Measurements from ENCODE around the gene PRM3.

The PRM3 gene

GRCh38 chr16:11229432-11229831 lies 44.0 kb downstream of the PRM3 start:
- TF ChIP-seq, protein P1, sequence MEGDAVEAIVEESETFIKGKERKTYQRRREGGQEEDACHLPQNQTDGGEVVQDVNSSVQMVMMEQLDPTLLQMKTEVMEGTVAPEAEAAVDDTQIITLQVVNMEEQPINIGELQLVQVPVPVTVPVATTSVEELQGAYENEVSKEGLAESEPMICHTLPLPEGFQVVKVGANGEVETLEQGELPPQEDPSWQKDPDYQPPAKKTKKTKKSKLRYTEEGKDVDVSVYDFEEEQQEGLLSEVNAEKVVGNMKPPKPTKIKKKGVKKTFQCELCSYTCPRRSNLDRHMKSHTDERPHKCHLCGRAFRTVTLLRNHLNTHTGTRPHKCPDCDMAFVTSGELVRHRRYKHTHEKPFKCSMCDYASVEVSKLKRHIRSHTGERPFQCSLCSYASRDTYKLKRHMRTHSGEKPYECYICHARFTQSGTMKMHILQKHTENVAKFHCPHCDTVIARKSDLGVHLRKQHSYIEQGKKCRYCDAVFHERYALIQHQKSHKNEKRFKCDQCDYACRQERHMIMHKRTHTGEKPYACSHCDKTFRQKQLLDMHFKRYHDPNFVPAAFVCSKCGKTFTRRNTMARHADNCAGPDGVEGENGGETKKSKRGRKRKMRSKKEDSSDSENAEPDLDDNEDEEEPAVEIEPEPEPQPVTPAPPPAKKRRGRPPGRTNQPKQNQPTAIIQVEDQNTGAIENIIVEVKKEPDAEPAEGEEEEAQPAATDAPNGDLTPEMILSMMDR (IDR thresholded peaks at IDR 0.05; ENCODE audit: low read length), result no peak
- Histone ChIP-seq H3K9me2 (ENCODE audit: low read depth, low read length) (no peaks in the 10 kb centered on the region), H3F3A (ENCODE audit: insufficient read depth, low read length) (no peaks in the 10 kb centered on the region), H2AFZ (ENCODE audit: low read length) (no peak overlapping the region), H3K9me3 (ENCODE audit: low read length) (no peaks in the 10 kb centered on the region), H3K4me1 (ENCODE audit: insufficient read depth, low read length, severe bottlenecking) (peaks cover 29% of the 10 kb centered on the region), H4K20me1 (ENCODE audit: insufficient read depth, low read length) (no peaks in the 10 kb centered on the region), H3K79me2 (ENCODE audit: insufficient read depth, low read length) (no peaks in the 10 kb centered on the region), H3K27me3 (ENCODE audit: insufficient read depth, low read length) (no peaks in the 10 kb centered on the region; the same call in 1 of the 2 replicates), H3K36me3 (ENCODE audit: insufficient read depth, low read length) (no peaks in the 10 kb centered on the region), H3K9ac (ENCODE audit: low read length) (no peak overlapping the region), H3K27ac (ENCODE audit: low read depth, low read length, poor library complexity, severe bottlenecking) (no peak overlapping the region), H3K4me2 (ENCODE audit: low read length) (no peak overlapping the region), H3K4me3 (ENCODE audit: low read depth, low read length, poor library complexity, severe bottlenecking) (no peak overlapping the region)

DNA sequence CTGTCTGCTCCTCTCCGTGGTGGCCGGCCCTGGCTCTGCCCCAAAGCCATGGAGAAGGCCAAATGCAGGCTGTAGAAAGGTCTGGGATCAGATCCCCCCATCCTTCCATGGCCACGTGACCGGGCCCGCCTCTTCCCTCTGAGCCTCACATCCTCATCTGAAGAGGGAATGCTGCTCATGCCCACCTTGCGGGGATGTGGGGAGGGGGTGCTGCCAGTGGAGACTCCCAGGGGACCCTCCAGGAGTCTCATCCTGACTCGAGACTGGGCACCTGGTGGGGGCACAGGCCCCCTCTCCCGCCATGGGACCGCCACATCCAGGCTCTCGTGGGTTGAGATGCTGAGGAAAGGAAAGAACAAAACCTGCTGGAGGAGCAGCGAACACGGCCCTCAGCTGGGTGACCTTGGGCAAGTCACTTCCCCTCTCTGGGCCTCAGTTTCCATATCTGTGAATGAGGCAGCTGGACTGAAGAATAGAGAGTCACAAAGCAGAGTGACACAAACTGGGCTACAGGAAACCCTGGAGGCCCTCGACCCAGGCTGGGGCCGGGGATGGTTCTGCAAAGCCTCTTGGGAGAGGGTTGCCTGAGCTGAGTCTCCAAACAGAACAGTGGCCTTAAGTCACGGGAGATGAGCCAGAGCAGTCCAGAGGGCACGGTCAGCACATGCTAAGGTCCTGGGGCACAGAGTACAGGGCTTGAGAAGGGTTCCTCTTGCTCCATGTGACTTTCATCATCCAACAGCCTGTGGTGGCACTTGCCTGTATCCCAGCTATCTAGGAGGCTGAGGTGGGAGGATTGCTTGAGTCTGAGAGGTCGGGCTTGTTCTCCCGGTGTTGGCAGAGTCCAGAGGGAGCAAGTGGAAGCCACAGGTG lies 47.5 kb downstream of the PRM3 start:
- no peaks in the 10 kb centered on the region for H3K36me3 ChIP-seq (ENCODE audit: insufficient read depth, low read length)
- H3K9me2 ChIP-seq (ENCODE audit: low read depth, low read length), result no peaks in the 10 kb centered on the region
- H3K4me3 ChIP-seq (ENCODE audit: low read depth, low read length, poor library complexity, severe bottlenecking), result peak overlapping the region; percentile 29
- no peak overlapping the region for H3K27ac ChIP-seq (ENCODE audit: low read depth, low read length, poor library complexity, severe bottlenecking)
- H3K4me1 ChIP-seq (ENCODE audit: insufficient read depth, low read length, severe bottlenecking), result peaks cover 19% of the 10 kb centered on the region
- H3K4me2 ChIP-seq (ENCODE audit: low read length), result peak overlapping the region; percentile 50
- H2AFZ ChIP-seq (ENCODE audit: low read length), result no peak overlapping the region
- no peaks in the 10 kb centered on the region for H3K79me2 ChIP-seq (ENCODE audit: insufficient read depth, low read length)
- no peaks in the 10 kb centered on the region for H3K9me3 ChIP-seq (ENCODE audit: low read length)
- no peaks in the 10 kb centered on the region for H4K20me1 ChIP-seq (ENCODE audit: insufficient read depth, low read length)
- H3K27me3 ChIP-seq (ENCODE audit: insufficient read depth, low read length), result no peaks in the 10 kb centered on the region; the same call in 1 of the 2 replicates
- TF ChIP-seq, protein P1 (IDR thresholded peaks at IDR 0.05; ENCODE audit: low read length), result no peak
- no peak for TF ChIP-seq EZH2 (IDR thresholded peaks at IDR 0.05; ENCODE audit: borderline replicate concordance, low read length)
- H3K9ac ChIP-seq (ENCODE audit: low read length), result no peak overlapping the region
- no peaks in the 10 kb centered on the region for H3F3A ChIP-seq (ENCODE audit: insufficient read depth, low read length)

GRCh38 chr16:11224894-11225676 lies 48.3 kb downstream of the PRM3 start:
- H3K36me3 ChIP-seq (ENCODE audit: insufficient read depth, low read length), result no peaks in the 10 kb centered on the region
- no peaks in the 10 kb centered on the region; the same call in 1 of the 2 replicates for H3K27me3 ChIP-seq (ENCODE audit: insufficient read depth, low read length)
- peak overlapping the region; percentile 29 for H3K4me3 ChIP-seq (ENCODE audit: low read depth, low read length, poor library complexity, severe bottlenecking)
- H2AFZ ChIP-seq (ENCODE audit: low read length), result no peak overlapping the region
- H3K9me2 ChIP-seq (ENCODE audit: low read depth, low read length), result no peaks in the 10 kb centered on the region
- peaks cover 19% of the 10 kb centered on the region for H3K4me1 ChIP-seq (ENCODE audit: insufficient read depth, low read length, severe bottlenecking)
- no peaks in the 10 kb centered on the region for H4K20me1 ChIP-seq (ENCODE audit: insufficient read depth, low read length)
- no peak overlapping the region for H3K27ac ChIP-seq (ENCODE audit: low read depth, low read length, poor library complexity, severe bottlenecking)
- peak overlapping the region; percentile 50 for H3K4me2 ChIP-seq (ENCODE audit: low read length)
- H3K79me2 ChIP-seq (ENCODE audit: insufficient read depth, low read length), result no peaks in the 10 kb centered on the region
- H3K9ac ChIP-seq (ENCODE audit: low read length), result no peak overlapping the region
- H3K9me3 ChIP-seq (ENCODE audit: low read length), result no peaks in the 10 kb centered on the region
- TF ChIP-seq EZH2 (IDR thresholded peaks at IDR 0.05; ENCODE audit: borderline replicate concordance, low read length), result no peak
- TF ChIP-seq, protein P1 (IDR thresholded peaks at IDR 0.05; ENCODE audit: low read length), result no peak
- no peaks in the 10 kb centered on the region for H3F3A ChIP-seq (ENCODE audit: insufficient read depth, low read length)
